K562 (cell line): ENCODE measurements around the gene C6orf62. TPM values are rescaled to one million over a fixed set of nuclear protein-coding genes. Genes with fewer than 3 reads are reported as not detected.

ENCODE experiments used
- ELF1 ChIP-seq: fragments of 200-800 bp; sonication (Bioruptor generic); IDR thresholded peaks from 2 replicates; pipeline ENCODE4 v1.6.1; 2016; ENCODE audit warnings: missing genetic modification characterization, missing compliant biosample characterization
- FOSL1 ChIP-seq: fragments of 200-800 bp; sonication (Bioruptor generic); conservative IDR thresholded peaks from 2 replicates; pipeline ENCODE4 v1.6.1; 2016; ENCODE audit warnings: missing genetic modification characterization, missing compliant biosample characterization
- NCOR1 ChIP-seq: fragments of 450-650 bp; IDR thresholded peaks from 2 replicates; pipeline ENCODE4 v1.6.1; 2016; ENCODE audit warnings: mild to moderate bottlenecking, moderate library complexity
- ZNF174 ChIP-seq: fragments of 250-450 bp; sonication (Bioruptor Pico); IDR thresholded peaks from 2 replicates; pipeline ENCODE4 v1.4.0; 2020; ENCODE audit warnings: mild to moderate bottlenecking
- ZNF347 ChIP-seq: fragments of 450-650 bp; formaldehyde crosslinking; IDR thresholded peaks from 2 replicates; pipeline ENCODE4 v1.4.0; 2020; ENCODE audit warnings: low read depth, mild to moderate bottlenecking, moderate library complexity
- ZNF395 ChIP-seq: fragments of 200-800 bp; sonication (Bioruptor generic); IDR thresholded peaks from 2 replicates; pipeline ENCODE4 v1.6.1; 2017; ENCODE audit warnings: missing genetic modification characterization, missing compliant biosample characterization
- ZNF639 ChIP-seq, 2 experiments: fragments of 200-800 bp in 1 of 2; sonication (Bioruptor generic) in 1 of 2; sonication (generic) in 1 of 2; formaldehyde crosslinking in 1 of 2; IDR thresholded peaks in 1 of 2; conservative IDR thresholded peaks in 1 of 2; 2 replicates each; pipeline versions ENCODE4 v1.5.0 to v1.6.1; 2016 to 2020; ENCODE audit warnings: missing compliant biosample characterization in 1 of 2, missing genetic modification characterization in 1 of 2, missing genetic modification reagents in 1 of 2
- polyA plus RNA-seq, 8 experiments: library from polyadenylated mRNA; depleted of rRNA in 4 of 8; stranded (reverse) in 5 of 8; unstranded in 3 of 8; fragments of >200 nt; fragmentation: Nextera tagmentation in 2 of 8; fragmentation: Illumina TruSeq in 1 of 8; extraction: Ambion mirVana in 2 of 8; extraction: Trizol in 1 of 8; gene quantifications; 2 replicates each; pipeline versions ENCODE4 v1.2.1 to v1.2.3, GENCODE V29; 2011 to 2014; ENCODE audit warnings: inconsistent platforms in 1 of 8, missing spikeins in 1 of 8
- total RNA-seq, 7 experiments: library from RNA; depleted of rRNA in 6 of 7; stranded (reverse); fragments of >200 nt in 6 of 7; fragmentation: Illumina TruSeq in 2 of 7; extraction: Trizol in 2 of 7; gene quantifications; 2 replicates each; pipeline versions ENCODE4 v1.2.1 to v1.2.3, GENCODE V29; 2011 to 2021; ENCODE audit warnings: low replicate concordance in 1 of 7

C6orf62 gene
- total and polyA plus RNA-seq, 9 of the 15 experiments (the other 6 are each of a cell fraction or from before 2014, with no cell fraction given) = 48.5 to 579 (median 111) TPM

- TF ChIP-seq ZNF174 (CRISPR knock-in tag) (no peak), ZNF395 (CRISPR knock-in tag) (no peak), ZNF347 (CRISPR knock-in tag) (0 out of 2 replicates have a peak, but pooled peaks have one; percentile 2), ELF1 (peak; percentile 40; the same call in 1 of the 2 replicates), ZNF639 (CRISPR knock-in tag; conservative IDR thresholded peaks at IDR 0.05 in 1 of 2, IDR thresholded peaks at IDR 0.05 in 1 of 2) (peak in 1 of 2 experiments; percentile 5; a peak in 1 of 4 replicates), FOSL1 (tag) (peak; percentile 23; the same call in 1 of the 2 replicates), NCOR1 (0 out of 2 replicates have a peak, but pooled peaks have one; percentile 5)
Measured at GRCh38 chr6:24718449-24719124, 367 bp downstream of the C6orf62 start (continued).
